WTC11 (cell line): ENCODE results near the gene AGBL1. TPM values are rescaled to one million over a fixed set of nuclear protein-coding genes. Genes with fewer than 3 reads are reported as not detected.

ENCODE experiments used
- ATAC-seq: fragments of 200-7000 bp; cut with Tn5 transposase; 2 replicates; pipeline ENCODE4 v1.10.0; 2021; ENCODE audit warnings: mild to moderate bottlenecking, moderate library complexity
- CTCF ChIA-PET: fragments of 300-600 bp; sonication (Branson Sonifier 250); formaldehyde crosslinking; loops from one replicate; lab custom pipeline; 2021; ENCODE audit warnings: antibody characterized with exemption; lab: Charles Lee
- POLR2A ChIA-PET: fragments of 350-600 bp; sonication (Branson Sonifier 250); formaldehyde crosslinking; loops from one replicate; lab custom pipeline; 2021; ENCODE audit warnings: antibody characterized with exemption; lab: Charles Lee
- DNase-seq: peaks from one replicate; pipeline ENCODE4 v3.0.0; 2021; ENCODE audit warnings: low spot score
- H3K27ac Mint-ChIP-seq: 2 replicates; pipeline ENCODE4 v1.8.0; 2021; ENCODE audit warnings: mixed read lengths
- H3K27me3 Mint-ChIP-seq: 2 replicates; pipeline ENCODE4 v1.8.0; 2021; ENCODE audit warnings: low read depth, mild to moderate bottlenecking, moderate library complexity, mixed read lengths
- H3K36me3 Mint-ChIP-seq: 2 replicates; pipeline ENCODE4 v1.8.0; 2021; ENCODE audit warnings: mixed read lengths
- H3K4me1 Mint-ChIP-seq: 2 replicates; pipeline ENCODE4 v1.8.0; 2022; ENCODE audit warnings: mixed read lengths
- H3K4me3 Mint-ChIP-seq: 2 replicates; pipeline ENCODE4 v1.8.0; 2021; ENCODE audit warnings: mild to moderate bottlenecking, moderate library complexity, mixed read lengths
- H3K9me3 Mint-ChIP-seq: 2 replicates; pipeline ENCODE4 v1.8.0; 2021; ENCODE audit warnings: mixed read lengths
- EMX1 ChIP-seq: fragments of 250-450 bp; sonication (Bioruptor Pico); IDR thresholded peaks from 2 replicates; pipeline ENCODE4 v1.8.0; 2021; ENCODE audit warnings: mild to moderate bottlenecking
- GABPB1 ChIP-seq: sonication (generic); formaldehyde crosslinking; IDR thresholded peaks from 2 replicates; pipeline ENCODE4 v1.8.1; 2023; ENCODE audit warnings: mild to moderate bottlenecking, missing genetic modification reagents
- GTF2I ChIP-seq: fragments of 250-450 bp; sonication (Bioruptor Pico); conservative IDR thresholded peaks from 2 replicates; pipeline ENCODE4 v1.4.0; 2021; ENCODE audit warnings: mild to moderate bottlenecking
- OVOL2 ChIP-seq: fragments of 250-450 bp; sonication (Bioruptor Pico); IDR thresholded peaks from 2 replicates; pipeline ENCODE4 v1.9.0; 2021; ENCODE audit warnings: mild to moderate bottlenecking, borderline replicate concordance
- RELA ChIP-seq: sonication (generic); formaldehyde crosslinking; IDR thresholded peaks from 2 replicates; pipeline ENCODE4 v1.8.1; 2022; ENCODE audit warnings: missing genetic modification reagents, mild to moderate bottlenecking, borderline replicate concordance
- SOX15 ChIP-seq: fragments of 250-450 bp; sonication (Bioruptor Pico); IDR thresholded peaks from 2 replicates; pipeline ENCODE4 v1.9.0; 2021; ENCODE audit warnings: mild to moderate bottlenecking
- TEAD4 ChIP-seq: sonication (generic); formaldehyde crosslinking; IDR thresholded peaks from 2 replicates; pipeline ENCODE4 v1.8.0; 2022; ENCODE audit warnings: mild to moderate bottlenecking, missing genetic modification reagents
- TP53 ChIP-seq: sonication (generic); formaldehyde crosslinking; IDR thresholded peaks from 2 replicates; pipeline ENCODE4 v1.8.1; 2023; ENCODE audit warnings: mild to moderate bottlenecking, missing genetic modification reagents
- ZNF416 ChIP-seq: fragments of 250-450 bp; sonication (Bioruptor Pico); IDR thresholded peaks from 2 replicates; pipeline ENCODE4 v1.9.0; 2021; ENCODE audit warnings: mild to moderate bottlenecking, inconsistent platforms
- total RNA-seq: library from RNA; stranded (reverse); gene quantifications from 3 replicates; pipeline ENCODE4 v1.2.3, GENCODE V29; 2021
- TF ChIP-seq, protein P1 (sequence below): sonication (generic); formaldehyde crosslinking; IDR thresholded peaks from 2 replicates; pipeline ENCODE4 v1.8.0; 2022; ENCODE audit warnings: mild to moderate bottlenecking, missing genetic modification reagents
- TF ChIP-seq, protein P2 (sequence below): sonication (generic); formaldehyde crosslinking; IDR thresholded peaks from 2 replicates; pipeline ENCODE4 v1.8.0; 2023; ENCODE audit warnings: mild to moderate bottlenecking, missing genetic modification reagents
- TF ChIP-seq, protein P3 (sequence below): fragments of 250-450 bp; sonication (Bioruptor Pico); IDR thresholded peaks from 2 replicates; pipeline ENCODE4 v2.1.2; 2022; ENCODE audit warnings: mild to moderate bottlenecking, moderate library complexity
- TF ChIP-seq, protein P4 (sequence below): fragments of 250-450 bp; sonication (Bioruptor Pico); IDR thresholded peaks from 2 replicates; pipeline ENCODE4 v1.9.0; 2021; ENCODE audit warnings: mild to moderate bottlenecking
- TF ChIP-seq, protein P5 (sequence below): sonication (generic); formaldehyde crosslinking; IDR thresholded peaks from 2 replicates; pipeline ENCODE4 v1.8.1; 2022; ENCODE audit warnings: low read depth, missing genetic modification reagents, borderline replicate concordance
- TF ChIP-seq, protein P6 (sequence below): sonication (generic); formaldehyde crosslinking; IDR thresholded peaks from 2 replicates; pipeline ENCODE4 v1.8.1; 2022; ENCODE audit warnings: low read depth, mild to moderate bottlenecking, moderate library complexity, missing genetic modification reagents, borderline replicate concordance
- TF ChIP-seq, protein P7 (sequence below): sonication (generic); formaldehyde crosslinking; IDR thresholded peaks from 2 replicates; pipeline ENCODE4 v1.8.0; 2022; ENCODE audit warnings: mild to moderate bottlenecking, missing genetic modification reagents
- TF ChIP-seq, protein P8 (sequence below): sonication (generic); formaldehyde crosslinking; IDR thresholded peaks from 2 replicates; pipeline ENCODE4 v1.8.1; 2023; ENCODE audit warnings: mild to moderate bottlenecking, missing genetic modification reagents
- TF ChIP-seq, protein P9 (sequence below): sonication (generic); formaldehyde crosslinking; IDR thresholded peaks from 2 replicates; pipeline ENCODE4 v1.8.1; 2023; ENCODE audit warnings: mild to moderate bottlenecking, missing genetic modification reagents, moderate library complexity
- TF ChIP-seq, protein P10 (sequence below): sonication (generic); formaldehyde crosslinking; IDR thresholded peaks from 2 replicates; pipeline ENCODE4 v1.8.0; 2022; ENCODE audit warnings: mild to moderate bottlenecking, missing genetic modification reagents
- TF ChIP-seq, protein P11 (sequence below): fragments of 250-450 bp; sonication (Bioruptor Pico); IDR thresholded peaks from 2 replicates; pipeline ENCODE4 v1.9.0; 2021; ENCODE audit warnings: mild to moderate bottlenecking

AGBL1 gene
- total RNA-seq, 1 experiment from 2014 or later = not detected

DNA sequence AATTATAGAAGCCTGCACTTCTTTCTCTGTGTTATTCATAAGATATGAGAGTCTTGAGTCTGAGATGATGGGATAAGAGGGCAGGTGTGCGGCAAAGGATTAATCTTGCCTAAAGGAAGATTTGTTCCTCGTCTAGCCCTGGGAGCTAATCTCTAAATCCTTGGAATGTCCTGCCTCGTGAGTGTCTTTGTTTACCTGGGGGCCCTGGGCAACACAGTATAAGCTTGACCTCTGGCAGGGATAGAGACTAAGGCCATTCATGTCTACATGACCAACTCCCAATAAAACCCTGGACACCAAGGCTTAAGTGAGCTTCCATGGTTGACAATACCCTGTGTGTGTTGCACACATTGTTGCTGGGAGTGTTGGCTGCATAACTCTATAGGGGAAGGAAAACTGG lies 3.2 kb upstream of the AGBL1 start:
- peaks cover 4% of the 10 kb centered on the region; the same call in 1 of the 2 replicates for H3K9me3 Mint-ChIP-seq

DNA sequence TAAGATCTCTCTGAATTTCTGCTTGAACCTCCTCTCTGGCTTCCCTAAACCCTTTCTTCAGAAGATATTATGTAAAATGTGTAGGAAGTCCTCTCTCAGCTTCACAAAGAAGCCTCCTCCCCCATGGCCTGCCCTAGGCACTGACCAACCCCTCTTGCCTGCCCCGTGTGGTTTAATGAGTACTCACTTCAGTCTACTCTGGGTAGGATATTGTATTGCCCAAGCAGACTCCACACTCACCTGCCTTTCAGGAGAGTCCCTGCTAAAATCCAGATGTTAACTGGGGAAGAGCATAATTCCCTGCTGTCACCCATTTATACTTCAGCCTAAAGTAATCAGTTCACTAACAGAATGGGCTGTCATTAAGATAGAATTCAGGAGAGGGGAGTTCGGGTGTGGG lies 2.6 kb upstream of the AGBL1 start:
- CTCF ChIA-PET = interaction anchor here (0.9 to 1.0 kb wide), 2 partner anchors 32 to 36 kb away, joined by 3 to 5 read pairs; no protein-coding TSS in a partner anchor
- H3K9me3 Mint-ChIP-seq = peaks cover 4% of the 10 kb centered on the region; the same call in 1 of the 2 replicates
- no peak overlapping the region for H3K27ac Mint-ChIP-seq
- POLR2A ChIA-PET = no interaction called here
- peaks cover 36% of the 10 kb centered on the region for H3K4me1 Mint-ChIP-seq
- no peaks in the 10 kb centered on the region for H3K36me3 Mint-ChIP-seq
- no peak overlapping the region for H3K4me3 Mint-ChIP-seq
- no peaks in the 10 kb centered on the region; the same call in none of the 2 replicates for H3K27me3 Mint-ChIP-seq
- DNase-seq (no peak), ATAC-seq (peak; percentile 83)
- TF ChIP-seq, protein P1, sequence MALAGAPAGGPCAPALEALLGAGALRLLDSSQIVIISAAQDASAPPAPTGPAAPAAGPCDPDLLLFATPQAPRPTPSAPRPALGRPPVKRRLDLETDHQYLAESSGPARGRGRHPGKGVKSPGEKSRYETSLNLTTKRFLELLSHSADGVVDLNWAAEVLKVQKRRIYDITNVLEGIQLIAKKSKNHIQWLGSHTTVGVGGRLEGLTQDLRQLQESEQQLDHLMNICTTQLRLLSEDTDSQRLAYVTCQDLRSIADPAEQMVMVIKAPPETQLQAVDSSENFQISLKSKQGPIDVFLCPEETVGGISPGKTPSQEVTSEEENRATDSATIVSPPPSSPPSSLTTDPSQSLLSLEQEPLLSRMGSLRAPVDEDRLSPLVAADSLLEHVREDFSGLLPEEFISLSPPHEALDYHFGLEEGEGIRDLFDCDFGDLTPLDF (CRISPR knock-in tag) = no peak
- TF ChIP-seq, protein P2, sequence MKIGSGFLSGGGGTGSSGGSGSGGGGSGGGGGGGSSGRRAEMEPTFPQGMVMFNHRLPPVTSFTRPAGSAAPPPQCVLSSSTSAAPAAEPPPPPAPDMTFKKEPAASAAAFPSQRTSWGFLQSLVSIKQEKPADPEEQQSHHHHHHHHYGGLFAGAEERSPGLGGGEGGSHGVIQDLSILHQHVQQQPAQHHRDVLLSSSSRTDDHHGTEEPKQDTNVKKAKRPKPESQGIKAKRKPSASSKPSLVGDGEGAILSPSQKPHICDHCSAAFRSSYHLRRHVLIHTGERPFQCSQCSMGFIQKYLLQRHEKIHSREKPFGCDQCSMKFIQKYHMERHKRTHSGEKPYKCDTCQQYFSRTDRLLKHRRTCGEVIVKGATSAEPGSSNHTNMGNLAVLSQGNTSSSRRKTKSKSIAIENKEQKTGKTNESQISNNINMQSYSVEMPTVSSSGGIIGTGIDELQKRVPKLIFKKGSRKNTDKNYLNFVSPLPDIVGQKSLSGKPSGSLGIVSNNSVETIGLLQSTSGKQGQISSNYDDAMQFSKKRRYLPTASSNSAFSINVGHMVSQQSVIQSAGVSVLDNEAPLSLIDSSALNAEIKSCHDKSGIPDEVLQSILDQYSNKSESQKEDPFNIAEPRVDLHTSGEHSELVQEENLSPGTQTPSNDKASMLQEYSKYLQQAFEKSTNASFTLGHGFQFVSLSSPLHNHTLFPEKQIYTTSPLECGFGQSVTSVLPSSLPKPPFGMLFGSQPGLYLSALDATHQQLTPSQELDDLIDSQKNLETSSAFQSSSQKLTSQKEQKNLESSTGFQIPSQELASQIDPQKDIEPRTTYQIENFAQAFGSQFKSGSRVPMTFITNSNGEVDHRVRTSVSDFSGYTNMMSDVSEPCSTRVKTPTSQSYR = no peak
- TF ChIP-seq RELA = no peak
- TF ChIP-seq, protein P3, sequence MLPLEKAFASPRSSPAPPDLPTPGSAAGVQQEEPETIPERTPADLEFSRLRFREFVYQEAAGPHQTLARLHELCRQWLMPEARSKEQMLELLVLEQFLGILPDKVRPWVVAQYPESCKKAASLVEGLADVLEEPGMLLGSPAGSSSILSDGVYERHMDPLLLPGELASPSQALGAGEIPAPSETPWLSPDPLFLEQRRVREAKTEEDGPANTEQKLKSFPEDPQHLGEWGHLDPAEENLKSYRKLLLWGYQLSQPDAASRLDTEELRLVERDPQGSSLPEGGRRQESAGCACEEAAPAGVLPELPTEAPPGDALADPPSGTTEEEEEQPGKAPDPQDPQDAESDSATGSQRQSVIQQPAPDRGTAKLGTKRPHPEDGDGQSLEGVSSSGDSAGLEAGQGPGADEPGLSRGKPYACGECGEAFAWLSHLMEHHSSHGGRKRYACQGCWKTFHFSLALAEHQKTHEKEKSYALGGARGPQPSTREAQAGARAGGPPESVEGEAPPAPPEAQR (CRISPR knock-in tag) = no peak
- TF ChIP-seq, protein P4, sequence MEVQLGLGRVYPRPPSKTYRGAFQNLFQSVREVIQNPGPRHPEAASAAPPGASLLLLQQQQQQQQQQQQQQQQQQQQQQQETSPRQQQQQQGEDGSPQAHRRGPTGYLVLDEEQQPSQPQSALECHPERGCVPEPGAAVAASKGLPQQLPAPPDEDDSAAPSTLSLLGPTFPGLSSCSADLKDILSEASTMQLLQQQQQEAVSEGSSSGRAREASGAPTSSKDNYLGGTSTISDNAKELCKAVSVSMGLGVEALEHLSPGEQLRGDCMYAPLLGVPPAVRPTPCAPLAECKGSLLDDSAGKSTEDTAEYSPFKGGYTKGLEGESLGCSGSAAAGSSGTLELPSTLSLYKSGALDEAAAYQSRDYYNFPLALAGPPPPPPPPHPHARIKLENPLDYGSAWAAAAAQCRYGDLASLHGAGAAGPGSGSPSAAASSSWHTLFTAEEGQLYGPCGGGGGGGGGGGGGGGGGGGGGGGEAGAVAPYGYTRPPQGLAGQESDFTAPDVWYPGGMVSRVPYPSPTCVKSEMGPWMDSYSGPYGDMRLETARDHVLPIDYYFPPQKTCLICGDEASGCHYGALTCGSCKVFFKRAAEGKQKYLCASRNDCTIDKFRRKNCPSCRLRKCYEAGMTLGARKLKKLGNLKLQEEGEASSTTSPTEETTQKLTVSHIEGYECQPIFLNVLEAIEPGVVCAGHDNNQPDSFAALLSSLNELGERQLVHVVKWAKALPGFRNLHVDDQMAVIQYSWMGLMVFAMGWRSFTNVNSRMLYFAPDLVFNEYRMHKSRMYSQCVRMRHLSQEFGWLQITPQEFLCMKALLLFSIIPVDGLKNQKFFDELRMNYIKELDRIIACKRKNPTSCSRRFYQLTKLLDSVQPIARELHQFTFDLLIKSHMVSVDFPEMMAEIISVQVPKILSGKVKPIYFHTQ (CRISPR knock-in tag) = no peak
- TF ChIP-seq, protein P5, sequence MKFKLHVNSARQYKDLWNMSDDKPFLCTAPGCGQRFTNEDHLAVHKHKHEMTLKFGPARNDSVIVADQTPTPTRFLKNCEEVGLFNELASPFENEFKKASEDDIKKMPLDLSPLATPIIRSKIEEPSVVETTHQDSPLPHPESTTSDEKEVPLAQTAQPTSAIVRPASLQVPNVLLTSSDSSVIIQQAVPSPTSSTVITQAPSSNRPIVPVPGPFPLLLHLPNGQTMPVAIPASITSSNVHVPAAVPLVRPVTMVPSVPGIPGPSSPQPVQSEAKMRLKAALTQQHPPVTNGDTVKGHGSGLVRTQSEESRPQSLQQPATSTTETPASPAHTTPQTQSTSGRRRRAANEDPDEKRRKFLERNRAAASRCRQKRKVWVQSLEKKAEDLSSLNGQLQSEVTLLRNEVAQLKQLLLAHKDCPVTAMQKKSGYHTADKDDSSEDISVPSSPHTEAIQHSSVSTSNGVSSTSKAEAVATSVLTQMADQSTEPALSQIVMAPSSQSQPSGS (CRISPR knock-in tag) = no peak
- TF ChIP-seq, protein P6, sequence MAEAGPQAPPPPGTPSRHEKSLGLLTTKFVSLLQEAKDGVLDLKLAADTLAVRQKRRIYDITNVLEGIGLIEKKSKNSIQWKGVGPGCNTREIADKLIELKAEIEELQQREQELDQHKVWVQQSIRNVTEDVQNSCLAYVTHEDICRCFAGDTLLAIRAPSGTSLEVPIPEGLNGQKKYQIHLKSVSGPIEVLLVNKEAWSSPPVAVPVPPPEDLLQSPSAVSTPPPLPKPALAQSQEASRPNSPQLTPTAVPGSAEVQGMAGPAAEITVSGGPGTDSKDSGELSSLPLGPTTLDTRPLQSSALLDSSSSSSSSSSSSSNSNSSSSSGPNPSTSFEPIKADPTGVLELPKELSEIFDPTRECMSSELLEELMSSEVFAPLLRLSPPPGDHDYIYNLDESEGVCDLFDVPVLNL (CRISPR knock-in tag) = no peak
- TF ChIP-seq, protein P7, sequence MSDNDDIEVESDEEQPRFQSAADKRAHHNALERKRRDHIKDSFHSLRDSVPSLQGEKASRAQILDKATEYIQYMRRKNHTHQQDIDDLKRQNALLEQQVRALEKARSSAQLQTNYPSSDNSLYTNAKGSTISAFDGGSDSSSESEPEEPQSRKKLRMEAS (CRISPR knock-in tag) = no peak
- TF ChIP-seq, protein P8, sequence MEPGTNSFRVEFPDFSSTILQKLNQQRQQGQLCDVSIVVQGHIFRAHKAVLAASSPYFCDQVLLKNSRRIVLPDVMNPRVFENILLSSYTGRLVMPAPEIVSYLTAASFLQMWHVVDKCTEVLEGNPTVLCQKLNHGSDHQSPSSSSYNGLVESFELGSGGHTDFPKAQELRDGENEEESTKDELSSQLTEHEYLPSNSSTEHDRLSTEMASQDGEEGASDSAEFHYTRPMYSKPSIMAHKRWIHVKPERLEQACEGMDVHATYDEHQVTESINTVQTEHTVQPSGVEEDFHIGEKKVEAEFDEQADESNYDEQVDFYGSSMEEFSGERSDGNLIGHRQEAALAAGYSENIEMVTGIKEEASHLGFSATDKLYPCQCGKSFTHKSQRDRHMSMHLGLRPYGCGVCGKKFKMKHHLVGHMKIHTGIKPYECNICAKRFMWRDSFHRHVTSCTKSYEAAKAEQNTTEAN = no peak

More for the DNA sequence above, 3.2 kb upstream of the AGBL1 start:
- TF ChIP-seq GABPB1 (CRISPR knock-in tag) (no peak), SOX15 (CRISPR knock-in tag) (no peak), OVOL2 (CRISPR knock-in tag) (no peak), ZNF416 (CRISPR knock-in tag) (no peak), TEAD4 (CRISPR knock-in tag) (no peak), GTF2I (CRISPR knock-in tag) (no peak), TP53 (CRISPR knock-in tag) (no peak), EMX1 (no peak)
- TF ChIP-seq, protein P9, sequence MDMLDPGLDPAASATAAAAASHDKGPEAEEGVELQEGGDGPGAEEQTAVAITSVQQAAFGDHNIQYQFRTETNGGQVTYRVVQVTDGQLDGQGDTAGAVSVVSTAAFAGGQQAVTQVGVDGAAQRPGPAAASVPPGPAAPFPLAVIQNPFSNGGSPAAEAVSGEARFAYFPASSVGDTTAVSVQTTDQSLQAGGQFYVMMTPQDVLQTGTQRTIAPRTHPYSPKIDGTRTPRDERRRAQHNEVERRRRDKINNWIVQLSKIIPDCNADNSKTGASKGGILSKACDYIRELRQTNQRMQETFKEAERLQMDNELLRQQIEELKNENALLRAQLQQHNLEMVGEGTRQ (CRISPR knock-in tag) = no peak
- TF ChIP-seq, protein P10, sequence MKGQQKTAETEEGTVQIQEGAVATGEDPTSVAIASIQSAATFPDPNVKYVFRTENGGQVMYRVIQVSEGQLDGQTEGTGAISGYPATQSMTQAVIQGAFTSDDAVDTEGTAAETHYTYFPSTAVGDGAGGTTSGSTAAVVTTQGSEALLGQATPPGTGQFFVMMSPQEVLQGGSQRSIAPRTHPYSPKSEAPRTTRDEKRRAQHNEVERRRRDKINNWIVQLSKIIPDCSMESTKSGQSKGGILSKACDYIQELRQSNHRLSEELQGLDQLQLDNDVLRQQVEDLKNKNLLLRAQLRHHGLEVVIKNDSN (CRISPR knock-in tag) = no peak
- TF ChIP-seq, protein P11, sequence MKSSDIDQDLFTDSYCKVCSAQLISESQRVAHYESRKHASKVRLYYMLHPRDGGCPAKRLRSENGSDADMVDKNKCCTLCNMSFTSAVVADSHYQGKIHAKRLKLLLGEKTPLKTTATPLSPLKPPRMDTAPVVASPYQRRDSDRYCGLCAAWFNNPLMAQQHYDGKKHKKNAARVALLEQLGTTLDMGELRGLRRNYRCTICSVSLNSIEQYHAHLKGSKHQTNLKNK (CRISPR knock-in tag) = no peak
- TF ChIP-seq, protein P5 (CRISPR knock-in tag) = no peak
- Mint-ChIP-seq H3K4me3 (no peak overlapping the region), H3K4me1 (peaks cover 35% of the 10 kb centered on the region), H3K27ac (no peak overlapping the region), H3K27me3 (no peaks in the 10 kb centered on the region; the same call in none of the 2 replicates), H3K36me3 (no peaks in the 10 kb centered on the region)
- ATAC-seq = no peak
- ChIA-PET CTCF (interaction anchor here (0.9 to 1.0 kb wide), 2 partner anchors 33 to 35 kb away, joined by 3 to 5 read pairs; no protein-coding TSS in a partner anchor), POLR2A (no interaction called here)
- no peak for DNase-seq
